GM10266 (cell line): ENCODE measurements around the gene DOCK1.

Experiments
- DNase-seq: peaks from one replicate; pipeline ENCODE4 v3.0.0; 2012; ENCODE audit errors: extremely low spot score
- CTCF ChIP-seq: IDR thresholded peaks from 2 replicates; pipeline ENCODE4 v1.5.1; 2012; ENCODE audit warnings: mild to moderate bottlenecking, low read depth; ENCODE audit not compliant: control insufficient read depth, insufficient read depth; ENCODE audit errors: missing control alignments

Gene DOCK1

GRCh38 chr10:126904818-126905701, at the start of gene DOCK1:
TSS of gene DOCK1 (plus strand) at chr10:126905428. CDS start at chr10:126905518, 90 bp downstream.
- TF ChIP-seq CTCF: no peak
- DNase-seq: no peak

- DNase-seq: no peak
- no peak for TF ChIP-seq CTCF
Measured at GRCh38 chr10:126857178-126857806, 47.9 kb upstream of the DOCK1 start.

GRCh38 chr10:126867567-126868365, 37.5 kb upstream of the DOCK1 start:
- DNase-seq: no peak
- TF ChIP-seq CTCF: no peak

GRCh38 chr10:126868371-126868770, 36.9 kb upstream of the DOCK1 start:
- DNase-seq: no peak
- TF ChIP-seq CTCF: no peak

- DNase-seq: no peak
- TF ChIP-seq CTCF: no peak
Measured at GRCh38 chr10:126872135-126872534, 33.1 kb upstream of the DOCK1 start.

GRCh38 chr10:126872768-126873167, 32.5 kb upstream of the DOCK1 start:
- DNase-seq: no peak
- TF ChIP-seq CTCF: no peak
